Stimulated activated CD8-positive, alpha-beta memory T cell treated with anti-CD3 and anti-CD28 coated beads, Interleukin-7, amount 100 ng/mL, for 4 hours (primary cell): ENCODE measurements around the gene BAZ1B.
"Not testable (repeated sequence)": the region's sequence is repeated elsewhere in the genome, so short reads cannot be mapped to it uniquely, and the experiment has no call there.

Experiments
- DNase-seq, 2 donors: peaks; one replicate each; pipeline ENCODE4 v3.0.0-alpha.2; 2020; ENCODE audit warnings: low read depth in 2 of 2

The BAZ1B gene

DNA sequence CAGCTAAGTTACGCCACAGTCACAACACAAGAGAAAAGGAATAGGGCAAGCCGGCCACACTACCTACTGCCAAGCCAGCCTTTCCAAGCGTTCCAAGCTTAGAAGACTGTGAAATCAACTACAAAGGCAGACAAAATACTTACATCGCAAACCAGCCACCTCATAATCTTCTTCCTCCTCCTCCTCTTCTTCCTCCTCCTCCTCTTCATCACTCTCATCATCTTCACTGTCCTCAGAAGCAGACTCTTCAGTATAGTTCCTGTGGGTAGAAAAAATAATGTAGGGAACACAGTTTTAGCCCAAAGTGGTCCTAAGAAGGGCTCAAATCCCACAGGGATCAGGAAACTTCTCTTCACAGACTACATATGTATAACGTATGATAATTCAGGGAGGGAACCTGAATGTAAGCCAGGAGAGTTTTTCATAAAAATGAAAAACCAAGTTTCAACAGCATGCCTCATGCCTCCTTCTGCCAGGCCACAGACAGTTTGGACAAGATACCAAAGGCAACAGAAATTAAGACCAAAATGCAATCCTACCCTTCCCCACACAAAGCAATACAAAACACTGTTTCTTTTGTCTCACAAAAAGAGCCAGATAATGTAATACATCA is 74.9 kb downstream of the BAZ1B start:
- DNase-seq, result no peak

DNA sequence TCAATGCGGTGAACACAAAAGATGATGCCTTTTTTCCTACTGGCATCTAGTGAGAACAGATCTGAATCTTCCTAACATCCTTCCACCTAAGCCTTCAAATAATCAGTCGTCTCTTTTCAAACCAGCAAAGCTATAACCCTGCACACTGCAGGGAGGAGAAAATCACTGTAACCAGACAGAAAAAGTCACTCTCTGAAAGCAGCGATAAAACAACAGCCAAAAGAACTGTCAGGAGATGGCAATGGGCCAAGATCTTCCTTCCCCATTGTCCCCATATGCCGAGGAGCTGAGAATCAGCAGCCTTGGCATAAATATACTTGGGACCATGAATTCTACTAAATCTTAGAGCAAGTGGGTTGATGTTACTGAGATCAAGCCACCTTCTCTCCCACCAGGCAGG is 75.4 kb downstream of the BAZ1B start:
- no peak for DNase-seq

DNA sequence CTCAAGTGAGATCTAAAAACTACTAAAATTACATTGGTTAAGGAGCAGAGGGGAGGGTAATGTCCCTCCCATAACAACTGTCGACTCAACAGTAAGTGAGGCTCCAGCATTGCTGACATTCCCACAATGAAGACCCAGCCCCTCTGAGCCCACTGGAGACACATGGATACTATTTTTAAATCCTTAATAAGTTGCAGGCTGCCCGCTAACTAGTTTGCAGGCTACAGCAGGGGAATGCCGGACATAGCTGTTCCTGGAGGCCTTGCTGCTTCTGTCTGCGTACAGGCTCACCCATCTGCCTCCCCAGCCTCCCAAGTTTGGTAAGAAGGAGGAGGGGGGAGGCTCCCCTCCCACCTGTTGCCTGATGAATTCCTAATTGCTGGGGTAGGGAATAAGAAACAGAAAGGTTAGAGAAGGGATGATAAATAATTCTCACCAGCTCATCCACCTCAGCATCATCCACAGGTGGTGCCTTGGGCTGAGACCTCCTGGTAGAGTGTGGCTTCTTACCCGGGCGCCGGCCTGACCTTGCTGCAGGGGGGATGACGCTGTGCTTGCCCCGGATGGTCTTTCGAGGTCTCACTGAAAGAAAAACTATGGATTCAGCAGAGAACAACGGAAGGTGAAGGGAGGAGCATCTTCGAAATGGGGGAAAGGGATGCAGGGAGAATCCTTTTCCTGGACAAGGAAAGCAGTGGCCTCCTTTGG is 78.4 kb downstream of the BAZ1B start:
- no peak for DNase-seq

DNA sequence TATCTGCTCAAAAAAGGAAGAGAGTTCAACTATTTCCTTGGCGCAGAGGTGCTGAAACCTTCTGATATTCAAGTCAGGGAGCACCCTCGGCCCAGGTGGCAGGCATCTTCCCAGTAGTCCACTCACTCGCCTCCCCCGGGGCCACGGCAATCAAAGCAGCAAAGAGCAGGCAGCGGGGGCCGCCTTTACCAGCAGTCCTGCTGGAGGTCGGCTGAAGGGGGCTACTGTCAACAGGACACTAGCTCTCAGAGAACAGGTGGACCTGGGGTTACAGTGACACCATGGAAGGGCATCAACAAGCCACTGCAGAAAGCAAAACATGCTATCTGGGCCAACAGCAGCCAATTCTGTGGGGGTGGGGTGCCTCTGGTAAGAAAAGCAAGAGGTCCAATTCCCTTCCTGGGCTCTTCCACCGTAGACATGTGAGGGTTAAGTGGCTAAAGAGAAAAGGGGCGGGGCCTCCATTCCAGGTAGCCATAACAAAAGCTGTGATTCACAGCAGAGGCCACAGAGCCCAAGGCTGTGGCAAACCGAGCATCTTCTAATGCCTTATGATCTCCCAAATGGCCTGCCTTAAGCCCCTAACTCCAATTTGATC is 79.1 kb downstream of the BAZ1B start:
- DNase-seq, result no peak

DNA sequence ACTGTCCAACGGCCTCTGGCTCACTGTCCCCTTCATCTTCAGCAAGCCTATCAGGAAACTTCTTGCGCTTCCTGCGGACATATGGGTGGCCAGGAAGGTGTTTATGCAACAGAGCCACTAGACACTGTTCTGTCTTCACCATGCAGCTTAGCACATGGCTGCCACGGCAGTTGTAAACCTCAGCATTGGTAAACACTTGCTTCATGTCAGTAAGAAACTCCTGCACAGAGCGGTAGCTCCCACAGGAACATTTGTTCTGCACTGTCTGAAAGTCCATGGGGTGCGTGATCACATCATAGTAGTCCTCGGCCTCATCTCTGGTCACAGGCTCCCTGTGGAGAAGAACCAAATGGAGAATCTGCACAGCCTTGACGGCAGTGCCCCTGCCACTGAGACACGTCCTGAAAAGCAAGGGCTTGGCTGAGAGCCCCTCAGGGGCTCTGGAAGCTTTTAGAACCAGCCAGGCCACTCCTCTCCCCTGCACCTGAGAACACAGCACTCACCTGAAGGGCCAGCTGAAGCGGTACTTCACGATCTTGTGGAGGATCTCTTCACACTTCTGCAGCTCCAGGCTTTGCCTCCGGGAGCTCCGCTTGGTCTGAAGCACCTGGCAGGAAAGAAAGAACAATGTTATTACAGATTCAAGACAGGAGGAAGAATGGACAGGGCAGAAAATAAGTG is 79.7 kb downstream of the BAZ1B start:
- DNase-seq, result no peak

DNA sequence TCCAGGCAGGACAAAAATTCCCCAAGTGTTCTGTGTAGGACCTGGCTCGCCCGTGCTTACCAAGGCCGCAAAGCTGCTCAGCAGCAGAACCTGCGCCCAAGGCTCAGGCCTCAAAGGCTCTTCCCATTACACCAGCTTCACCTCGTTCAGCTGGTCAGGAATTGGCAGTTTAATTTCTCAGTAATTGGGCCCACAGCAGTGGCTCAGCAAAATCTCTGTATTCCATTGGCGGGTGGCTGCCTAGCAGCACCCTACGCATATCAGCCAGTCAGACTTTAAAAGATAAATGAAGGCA is 82.7 kb downstream of the BAZ1B start:
- no peak for DNase-seq

DNA sequence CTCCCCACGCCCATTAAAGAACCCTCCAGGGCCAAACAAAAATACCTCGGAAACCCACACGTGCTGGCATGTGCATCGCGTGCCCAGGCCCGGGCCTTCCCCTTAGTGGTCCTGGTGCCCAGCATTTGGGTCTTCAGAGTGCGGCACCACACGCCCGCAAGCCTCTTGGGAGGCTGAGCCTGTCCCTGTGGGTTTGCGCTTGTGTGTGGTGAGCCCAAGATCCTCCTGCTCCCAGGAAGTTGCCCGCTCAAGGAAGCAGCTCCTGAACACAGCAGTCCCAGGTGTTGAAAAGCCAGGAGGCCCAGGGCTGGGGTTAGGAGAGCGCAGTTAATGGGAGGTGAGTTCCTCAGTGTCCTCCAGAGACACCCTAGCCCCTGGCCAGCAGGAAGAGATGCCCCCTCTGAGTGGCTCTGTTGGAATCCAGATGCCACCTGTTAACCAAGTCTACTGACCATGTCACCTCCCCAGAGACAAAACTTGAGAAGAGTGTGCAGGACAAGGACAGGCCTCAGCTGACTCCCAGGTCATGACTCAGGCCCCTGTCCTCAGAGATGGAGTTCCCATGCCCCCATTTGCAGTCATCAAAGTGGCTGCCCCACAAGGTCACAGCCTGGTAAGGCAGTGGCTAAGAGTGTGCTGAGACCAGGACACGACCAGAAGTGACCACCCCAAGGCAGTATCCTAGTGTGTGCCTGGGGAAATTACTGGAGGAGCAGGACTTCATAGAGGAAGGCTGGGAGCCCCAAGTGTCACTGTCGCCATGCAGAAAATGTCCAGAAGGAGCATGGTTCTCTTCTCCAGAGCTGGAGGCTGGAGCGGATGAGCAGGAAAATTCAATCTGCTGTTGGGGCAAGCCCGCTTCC is 83.3 kb downstream of the BAZ1B start:
- DNase-seq, result no peak

DNA sequence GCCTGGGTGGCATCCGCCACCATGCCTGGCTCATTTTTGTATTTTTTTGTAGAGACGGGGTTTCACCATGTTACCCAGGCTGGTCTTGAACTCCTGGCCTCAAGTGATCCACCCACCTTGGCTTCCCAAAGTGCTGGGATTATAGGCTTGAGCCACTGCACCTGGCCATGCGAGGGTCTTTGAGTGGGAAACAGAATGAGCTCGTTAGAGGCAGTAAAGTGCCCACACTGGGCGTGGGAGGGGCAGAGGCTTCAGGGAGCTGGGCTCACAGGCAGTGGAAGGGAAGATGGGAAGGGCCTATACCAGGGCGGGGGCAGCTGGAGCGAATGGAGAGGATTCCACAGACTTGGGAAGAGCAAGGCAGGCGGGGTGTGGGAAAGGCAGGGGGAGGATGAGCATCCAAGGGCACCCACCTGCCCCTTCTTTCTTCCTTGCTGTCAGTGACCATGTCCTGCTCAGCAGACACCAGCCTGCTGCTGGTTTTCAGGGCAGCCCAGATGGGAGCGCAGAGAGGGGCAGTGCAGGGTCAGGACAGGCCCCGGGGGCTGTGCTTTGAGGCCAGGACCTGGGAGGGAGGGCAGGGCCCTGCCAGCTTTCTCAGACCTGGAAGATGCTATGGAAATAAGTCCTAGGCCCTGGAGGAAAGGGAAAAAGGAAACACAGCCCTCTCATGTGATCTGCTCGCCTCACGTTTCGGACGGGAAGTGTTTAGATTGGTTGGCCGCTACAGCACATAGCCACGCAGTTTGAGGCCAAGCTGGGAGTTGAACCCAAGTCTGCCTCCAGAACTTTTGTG is 84.3 kb downstream of the BAZ1B start:
- no peak for DNase-seq

DNA sequence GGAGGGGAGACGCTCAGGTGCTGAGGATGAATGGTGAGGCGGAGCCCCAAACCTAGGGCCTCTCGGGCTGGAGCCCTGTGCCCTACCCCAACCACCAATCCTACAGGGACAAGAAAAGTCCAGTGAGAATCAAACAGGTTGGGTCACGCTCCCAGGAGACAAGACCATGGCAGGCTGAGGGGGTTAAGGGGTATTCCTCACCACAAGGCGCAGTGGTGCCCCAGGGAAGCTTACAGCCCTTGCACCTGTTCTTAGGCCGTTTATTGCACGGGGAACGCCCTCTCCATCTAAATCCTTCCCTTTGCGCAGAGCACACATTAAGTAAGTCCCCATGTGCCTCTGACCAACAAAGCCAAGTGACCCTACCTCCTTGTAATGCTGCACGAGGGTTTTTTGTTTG is 85.0 kb downstream of the BAZ1B start:
- DNase-seq, result no peak

DNA sequence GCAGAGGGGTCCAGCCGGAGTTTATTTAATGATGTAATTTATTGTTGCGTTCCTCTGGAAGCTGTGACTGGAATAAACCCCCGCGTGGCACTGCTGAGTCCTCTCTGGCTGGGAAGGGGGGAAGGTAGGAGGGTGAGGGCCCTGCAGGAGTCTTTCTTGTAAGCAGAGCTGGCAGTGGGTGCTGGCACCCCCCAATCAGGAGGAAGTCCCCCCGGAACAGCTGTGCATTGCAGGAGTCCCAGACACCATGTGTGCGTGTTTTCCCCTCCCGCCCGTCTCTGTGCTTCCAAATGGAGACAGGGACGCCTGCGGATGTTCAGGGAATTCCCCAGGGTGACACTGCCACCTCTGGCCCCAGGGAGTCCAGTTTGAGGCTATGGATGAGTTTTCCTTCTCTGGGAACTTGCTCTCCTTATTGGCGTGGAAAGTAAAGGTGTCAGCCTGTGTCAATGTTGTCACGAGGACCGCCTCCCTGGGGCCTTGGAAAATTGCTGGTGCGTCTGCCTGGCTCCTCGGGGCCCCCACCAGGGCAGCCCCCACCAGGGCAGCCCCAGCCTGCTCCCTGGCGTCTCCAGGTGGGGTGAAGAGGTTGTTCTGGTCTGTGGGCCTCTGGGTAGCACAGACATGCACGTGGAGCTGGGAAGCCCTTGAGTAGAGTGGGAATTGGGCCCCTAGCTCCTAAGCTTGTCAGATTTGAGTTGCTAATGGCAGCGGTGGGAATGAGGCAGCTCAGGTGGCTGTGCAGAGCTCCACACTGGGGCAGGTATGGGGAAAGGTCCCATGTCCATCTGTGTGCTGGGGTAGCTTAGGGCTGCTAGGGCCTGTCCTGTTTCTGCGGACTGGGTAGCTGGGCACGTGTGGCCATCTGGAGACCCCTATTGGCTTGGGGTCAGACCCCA is 85.8 kb downstream of the BAZ1B start:
- no peak for DNase-seq

DNA sequence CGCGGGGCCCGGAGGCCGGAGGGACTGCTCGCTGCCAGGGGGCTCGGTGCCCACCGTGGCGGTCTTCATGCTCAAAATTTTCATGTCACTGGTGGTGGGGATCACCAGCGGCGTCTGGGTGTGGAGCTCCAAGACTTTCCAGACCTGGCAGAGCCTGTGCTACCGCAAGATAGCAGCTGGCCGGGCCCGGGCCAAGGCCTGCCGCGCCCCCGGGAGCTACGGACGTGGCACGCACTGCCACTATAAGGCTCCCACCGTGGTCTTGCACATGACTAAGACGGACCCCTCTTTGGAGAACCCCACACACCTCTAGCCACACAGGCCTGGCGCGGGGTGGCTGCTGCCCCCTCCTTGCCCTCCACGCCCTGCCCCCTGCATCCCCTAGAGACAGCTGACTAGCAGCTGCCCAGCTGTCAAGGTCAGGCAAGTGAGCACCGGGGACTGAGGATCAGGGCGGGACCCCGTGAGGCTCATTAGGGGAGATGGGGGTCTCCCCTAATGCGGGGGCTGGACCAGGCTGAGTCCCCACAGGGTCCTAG is 86.6 kb downstream of the BAZ1B start:
- DNase-seq, result no peak

DNA sequence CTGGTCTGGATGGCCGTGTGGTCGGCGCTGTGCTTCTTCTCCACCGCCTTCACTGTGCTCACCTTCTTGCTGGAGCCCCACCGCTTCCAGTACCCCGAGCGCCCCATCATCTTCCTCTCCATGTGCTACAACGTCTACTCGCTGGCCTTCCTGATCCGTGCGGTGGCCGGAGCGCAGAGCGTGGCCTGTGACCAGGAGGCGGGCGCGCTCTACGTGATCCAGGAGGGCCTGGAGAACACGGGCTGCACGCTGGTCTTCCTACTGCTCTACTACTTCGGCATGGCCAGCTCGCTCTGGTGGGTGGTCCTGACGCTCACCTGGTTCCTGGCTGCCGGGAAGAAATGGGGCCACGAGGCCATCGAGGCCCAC is 87.4 kb downstream of the BAZ1B start:
- DNase-seq, result no peak

DNA sequence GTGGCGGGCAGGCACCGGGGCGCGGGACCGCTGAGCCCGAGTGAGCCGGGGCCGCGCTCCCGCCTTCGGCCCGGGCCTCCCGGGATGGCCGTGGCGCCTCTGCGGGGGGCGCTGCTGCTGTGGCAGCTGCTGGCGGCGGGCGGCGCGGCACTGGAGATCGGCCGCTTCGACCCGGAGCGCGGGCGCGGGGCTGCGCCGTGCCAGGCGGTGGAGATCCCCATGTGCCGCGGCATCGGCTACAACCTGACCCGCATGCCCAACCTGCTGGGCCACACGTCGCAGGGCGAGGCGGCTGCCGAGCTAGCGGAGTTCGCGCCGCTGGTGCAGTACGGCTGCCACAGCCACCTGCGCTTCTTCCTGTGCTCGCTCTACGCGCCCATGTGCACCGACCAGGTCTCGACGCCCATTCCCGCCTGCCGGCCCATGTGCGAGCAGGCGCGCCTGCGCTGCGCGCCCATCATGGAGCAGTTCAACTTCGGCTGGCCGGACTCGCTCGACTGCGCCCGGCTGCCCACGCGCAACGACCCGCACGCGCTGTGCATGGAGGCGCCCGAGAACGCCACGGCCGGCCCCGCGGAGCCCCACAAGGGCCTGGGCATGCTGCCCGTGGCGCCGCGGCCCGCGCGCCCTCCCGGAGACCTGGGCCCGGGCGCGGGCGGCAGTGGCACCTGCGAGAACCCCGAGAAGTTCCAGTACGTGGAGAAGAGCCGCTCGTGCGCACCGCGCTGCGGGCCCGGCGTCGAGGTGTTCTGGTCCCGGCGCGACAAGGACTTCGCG is 88.0 kb downstream of the BAZ1B start:
- no peak for DNase-seq

DNA sequence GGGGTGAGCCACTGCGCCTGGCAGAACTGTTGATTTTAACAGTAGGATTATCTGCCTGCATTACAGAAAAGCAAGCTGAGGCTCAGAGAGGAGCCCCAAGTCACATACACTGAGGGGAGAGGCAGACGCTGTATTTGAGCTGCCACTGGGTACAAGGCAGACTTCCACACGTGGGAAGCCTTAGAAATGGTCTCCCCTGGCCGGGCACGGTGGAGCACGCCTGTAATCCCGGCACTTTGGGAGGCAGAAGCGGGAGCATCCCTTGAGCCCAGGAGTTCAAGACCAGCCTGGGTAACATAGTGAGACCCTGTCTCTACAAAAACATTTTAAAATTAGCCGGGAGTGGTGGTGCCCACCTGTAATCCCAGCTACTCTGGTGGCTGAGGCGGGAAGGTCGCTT is 89.4 kb downstream of the BAZ1B start:
- no peak for DNase-seq

DNA sequence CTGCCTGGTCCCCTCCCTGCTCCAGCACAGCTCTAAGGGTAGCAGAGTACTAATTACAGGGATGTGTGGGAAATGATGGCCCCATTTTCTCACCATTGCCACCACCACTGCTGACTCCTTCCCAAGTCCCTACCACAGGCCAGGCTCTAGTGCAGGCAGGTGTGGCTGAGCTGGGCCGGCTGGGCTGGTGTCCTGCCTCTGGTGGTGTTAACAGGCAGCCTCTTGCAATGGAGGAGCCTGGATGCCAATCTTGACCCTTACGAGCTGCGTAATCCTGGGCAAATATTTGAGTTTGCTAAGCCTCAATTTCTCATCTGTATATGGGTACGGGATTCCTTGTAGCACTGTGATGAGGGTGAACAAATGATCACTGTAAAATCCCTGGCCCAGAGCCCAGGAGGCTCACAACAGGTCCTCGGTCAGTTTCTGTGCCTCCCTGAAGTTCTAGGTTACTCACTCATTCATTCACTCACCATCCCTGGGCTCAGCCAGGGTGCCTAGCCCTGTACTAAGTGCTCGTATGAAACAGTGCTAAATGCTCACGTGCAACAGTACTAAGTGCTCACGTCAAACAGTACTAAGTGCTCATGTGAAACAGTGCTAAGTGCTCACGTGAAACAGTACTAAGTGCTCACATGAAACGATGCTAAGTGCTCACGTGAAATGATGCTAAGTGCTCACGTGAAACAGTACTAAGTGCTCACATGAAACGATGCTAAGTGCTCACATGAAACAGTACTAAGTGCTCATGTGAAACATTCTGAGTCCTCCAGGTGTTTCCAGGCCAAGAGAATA is 90.9 kb downstream of the BAZ1B start:
- DNase-seq, result no peak

DNA sequence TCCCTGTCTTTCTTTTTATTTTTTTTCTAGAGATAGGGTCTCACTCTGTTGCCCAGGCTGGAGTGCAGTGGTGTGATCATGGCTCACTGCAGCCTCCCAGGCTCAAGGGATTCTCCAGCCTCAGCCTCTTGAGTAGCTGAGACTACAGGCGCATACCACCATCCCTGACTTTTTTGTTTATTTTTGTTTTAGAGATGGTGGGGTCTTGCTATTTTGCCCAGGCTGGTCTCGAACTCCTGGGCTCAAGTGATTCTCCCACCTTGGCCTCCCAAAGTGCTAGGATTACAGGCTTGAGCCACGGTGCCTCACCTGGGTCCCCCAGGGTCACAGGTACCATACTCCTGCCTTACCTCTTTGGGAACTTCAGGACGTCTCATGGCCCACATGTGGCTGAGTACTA is 91.6 kb downstream of the BAZ1B start:
- DNase-seq, result not testable (repeated sequence)

DNA sequence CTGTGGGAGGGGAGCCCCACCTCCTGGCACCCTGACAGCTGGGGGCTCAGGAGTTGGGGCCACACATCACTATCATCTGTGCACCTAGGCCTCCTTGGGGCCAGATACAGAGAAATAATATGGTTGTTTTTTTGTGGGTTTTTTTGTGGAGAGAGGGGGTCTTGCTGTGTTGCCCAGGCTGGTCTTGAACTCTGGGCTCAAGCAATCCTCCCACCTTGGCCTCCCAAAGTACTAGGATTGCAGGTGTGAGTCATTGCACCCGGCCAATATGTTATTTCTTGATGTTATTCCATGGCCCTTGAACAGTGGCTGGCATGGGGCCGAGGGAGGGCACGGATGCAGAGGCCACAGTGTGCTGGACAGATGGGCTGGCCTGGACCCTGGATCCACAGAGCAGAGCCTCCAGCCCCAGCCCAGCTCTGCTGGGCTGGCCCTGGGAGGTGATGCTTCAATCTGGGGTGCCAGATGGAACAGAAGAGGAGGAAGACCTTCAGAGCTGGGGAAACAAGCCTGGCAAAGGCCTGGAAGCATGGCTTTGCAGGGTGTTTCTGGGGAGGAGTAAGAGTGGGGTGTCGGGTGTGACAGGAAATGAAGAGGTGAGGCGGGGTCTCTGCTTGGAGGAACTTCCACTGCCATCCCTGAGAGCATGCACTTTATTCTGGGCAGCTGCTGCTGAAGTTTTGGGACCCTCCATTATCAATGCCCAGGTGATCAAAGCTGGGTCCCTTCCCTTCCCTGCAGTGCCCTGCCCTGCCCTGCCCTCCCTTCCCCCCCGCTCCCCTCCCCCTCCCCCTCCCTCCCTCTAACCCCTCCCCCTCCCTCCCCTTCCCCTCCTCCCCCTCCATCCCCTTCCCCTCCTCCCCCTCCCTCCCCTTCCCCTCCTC is 92.2 kb downstream of the BAZ1B start:
- DNase-seq, result no peak
